ENCODE data around the gene PTPRH.
"Not testable (repeated sequence)": the region's sequence is repeated elsewhere in the genome, so short reads cannot be mapped to it uniquely, and the experiment has no call there.

PTPRH gene

GRCh38 chr19:55198651-55199050, 10.7 kb downstream of the PTPRH start:
- intact Hi-C loops (cut with DNase I), result no loop called here
- no peak for DNase-seq

DNA sequence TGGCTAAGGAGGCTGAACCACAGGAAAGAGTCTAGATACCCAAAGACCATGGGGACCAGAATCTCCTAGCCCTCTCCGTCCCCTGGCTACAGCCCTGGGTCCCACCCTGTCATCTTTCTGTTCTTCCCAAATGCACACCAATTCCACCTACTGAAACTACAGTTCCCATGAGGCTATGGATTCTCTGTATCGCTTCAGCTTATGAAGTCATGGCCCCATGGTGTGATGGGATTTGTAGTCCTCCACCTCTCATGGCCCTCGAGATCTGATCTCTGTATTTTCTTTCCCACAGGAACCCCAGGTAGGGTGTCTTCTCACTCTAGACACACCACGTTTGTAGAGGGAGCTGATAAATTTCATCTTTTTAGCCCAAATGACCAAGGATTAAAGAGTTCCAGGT, 11.8 kb downstream of the PTPRH start:
- intact Hi-C loops (cut with DNase I), result no loop called here
- peak in 6 of 42 donors; percentile 17 to 53 (median 38) for DNase-seq

GRCh38 chr19:55196803-55197202, 12.5 kb downstream of the PTPRH start:
- intact Hi-C loops (cut with DNase I), result no loop called here

GRCh38 chr19:55193481-55193880, 15.8 kb downstream of the PTPRH start:
- DNase-seq, result peak in 23 of 42 donors; percentile 19 to 76 (median 42)
- intact Hi-C loops (cut with DNase I), result no loop called here

More at GRCh38 chr19:55196803-55197202, 12.5 kb downstream of the PTPRH start:
- DNase-seq, result no peak

DNA sequence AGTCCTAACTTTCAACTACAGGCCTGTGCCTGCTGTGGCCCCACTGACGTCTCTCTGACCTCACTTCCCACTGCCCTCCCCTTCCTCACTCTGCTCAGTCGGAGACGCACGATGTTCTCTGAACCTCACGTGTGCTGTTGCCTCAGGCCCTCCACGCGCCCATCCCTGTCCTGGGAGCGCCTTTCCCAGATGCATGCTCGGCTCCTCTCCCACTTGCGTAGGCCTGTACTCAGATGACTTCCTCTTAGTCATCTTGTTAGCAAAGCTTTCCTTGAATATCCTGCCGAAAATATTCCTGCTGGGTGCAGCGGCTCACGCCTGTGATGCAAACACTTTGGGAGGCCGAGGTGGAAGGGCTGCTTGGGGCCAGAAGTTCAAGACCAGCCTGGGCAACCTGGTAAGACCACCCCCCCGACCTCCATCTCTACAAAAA, 19.9 kb downstream of the PTPRH start:
- intact Hi-C loops (cut with DNase I), result no loop called here

GRCh38 chr19:55188625-55189024, 20.7 kb downstream of the PTPRH start:
- intact Hi-C loops (cut with DNase I), result no loop called here
- no peak for DNase-seq

More for the DNA sequence above, 19.9 kb downstream of the PTPRH start:
- DNase-seq, result peak in 41 of 42 donors; percentile 37 to 92 (median 69)

- intact Hi-C loops (cut with DNase I), result no loop called here
- DNase-seq, result no peak
Measured at GRCh38 chr19:55186080-55186479, 23.2 kb downstream of the PTPRH start.

GRCh38 chr19:55181740-55182139, 27.6 kb downstream of the PTPRH start:
- intact Hi-C loops (cut with DNase I), result no loop called here
- no peak for DNase-seq

DNA sequence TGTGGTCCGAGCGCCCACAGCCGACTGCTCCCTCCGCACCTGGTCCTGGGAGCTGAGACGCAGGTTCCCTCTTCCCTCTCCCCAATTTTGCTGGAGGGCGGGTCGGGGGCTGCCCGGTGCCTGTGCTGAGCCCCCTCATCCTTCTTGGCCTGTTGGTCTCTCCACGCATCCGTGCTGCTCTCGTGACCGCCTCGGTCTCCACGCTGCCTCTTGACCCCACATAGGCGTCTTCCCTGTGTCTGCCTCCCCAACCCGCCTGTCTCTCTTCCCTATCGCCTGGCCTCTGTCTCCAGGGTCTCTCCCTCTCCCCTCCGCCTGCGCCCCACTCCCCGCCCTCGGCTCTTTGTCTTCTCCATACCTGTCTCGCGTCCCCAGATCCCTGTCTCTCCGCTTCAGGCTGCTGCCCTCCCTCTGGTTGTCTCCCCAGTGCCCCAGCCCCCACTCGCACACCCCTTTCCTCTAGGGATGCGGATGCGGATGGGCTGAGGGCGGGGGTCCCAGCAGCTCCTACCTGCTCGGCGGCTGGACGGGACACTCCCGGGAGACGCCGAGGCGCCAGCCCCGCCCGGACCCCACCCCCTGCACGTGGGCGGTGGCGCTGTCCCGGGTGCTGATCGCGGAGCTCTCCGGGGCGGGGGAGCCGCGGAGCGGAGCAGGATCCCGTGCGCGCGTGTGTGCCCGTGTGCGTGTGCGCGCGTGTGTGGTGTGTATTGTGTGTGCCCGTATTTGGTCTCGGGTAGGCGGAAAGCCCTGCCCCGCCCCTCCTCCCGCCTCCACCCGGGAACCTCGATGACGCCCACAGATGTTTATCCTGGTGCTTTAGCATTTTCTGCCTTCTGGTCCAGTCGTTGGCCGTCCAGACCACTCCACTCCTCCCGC, 29.5 kb downstream of the PTPRH start, which contains the start of gene SYT5:
SYT5 (minus strand) TSS at position 684 of the 879 bp plus-strand sequence. CDS start 1,248 bp downstream, outside the sequence.
- DNase-seq, result peak in 41 of 42 donors; percentile 38 to 80 (median 64)
- intact Hi-C loops (cut with DNase I), result no loop called here

DNA sequence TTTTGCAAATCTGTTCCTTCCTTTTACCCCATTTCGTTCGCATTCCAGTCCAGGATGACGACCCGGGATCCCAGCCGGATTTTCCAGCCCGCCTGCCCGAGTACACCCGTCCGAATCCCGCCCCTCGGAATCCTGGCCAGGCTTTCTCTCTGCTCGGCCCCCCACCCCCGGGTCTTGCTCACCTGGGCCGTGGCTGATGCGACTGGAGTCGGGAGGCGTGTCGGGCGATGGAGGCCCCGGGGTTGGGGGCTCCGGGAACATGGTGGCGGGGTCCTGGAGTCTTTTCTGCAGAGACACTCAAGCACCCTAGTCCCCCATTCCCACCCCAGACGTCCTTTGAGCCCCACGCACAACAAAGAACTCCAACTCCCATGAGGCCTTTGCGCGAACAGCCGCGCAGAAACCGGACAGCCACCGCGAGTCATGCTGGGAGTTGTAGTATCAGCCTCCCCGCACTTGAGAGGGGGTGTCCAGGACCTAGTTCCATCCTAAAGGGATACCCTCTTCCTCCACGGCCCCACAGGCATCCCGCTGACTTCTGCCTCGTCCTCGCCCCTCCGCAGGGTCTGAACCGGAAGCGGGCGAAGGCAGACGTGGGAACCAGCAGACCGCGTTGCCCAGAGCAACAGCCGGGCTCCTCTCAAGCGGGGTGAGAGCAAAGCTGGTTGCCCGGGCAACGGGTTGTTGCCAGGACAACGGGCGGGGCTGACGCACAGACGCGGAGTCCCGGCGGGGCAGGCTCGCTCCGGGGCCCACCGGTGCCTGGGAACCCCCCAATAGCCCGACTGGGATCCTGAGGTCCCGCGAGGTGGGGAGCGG, 30.3 kb downstream of the PTPRH start:
- peak; percentile 83 to 97 (median 93) for DNase-seq
- intact Hi-C loops (cut with DNase I), result no loop called here

- DNase-seq, result no peak
- intact Hi-C loops (cut with DNase I), result no loop called here
Measured at GRCh38 chr19:55176076-55176475, 33.2 kb downstream of the PTPRH start.

DNA sequence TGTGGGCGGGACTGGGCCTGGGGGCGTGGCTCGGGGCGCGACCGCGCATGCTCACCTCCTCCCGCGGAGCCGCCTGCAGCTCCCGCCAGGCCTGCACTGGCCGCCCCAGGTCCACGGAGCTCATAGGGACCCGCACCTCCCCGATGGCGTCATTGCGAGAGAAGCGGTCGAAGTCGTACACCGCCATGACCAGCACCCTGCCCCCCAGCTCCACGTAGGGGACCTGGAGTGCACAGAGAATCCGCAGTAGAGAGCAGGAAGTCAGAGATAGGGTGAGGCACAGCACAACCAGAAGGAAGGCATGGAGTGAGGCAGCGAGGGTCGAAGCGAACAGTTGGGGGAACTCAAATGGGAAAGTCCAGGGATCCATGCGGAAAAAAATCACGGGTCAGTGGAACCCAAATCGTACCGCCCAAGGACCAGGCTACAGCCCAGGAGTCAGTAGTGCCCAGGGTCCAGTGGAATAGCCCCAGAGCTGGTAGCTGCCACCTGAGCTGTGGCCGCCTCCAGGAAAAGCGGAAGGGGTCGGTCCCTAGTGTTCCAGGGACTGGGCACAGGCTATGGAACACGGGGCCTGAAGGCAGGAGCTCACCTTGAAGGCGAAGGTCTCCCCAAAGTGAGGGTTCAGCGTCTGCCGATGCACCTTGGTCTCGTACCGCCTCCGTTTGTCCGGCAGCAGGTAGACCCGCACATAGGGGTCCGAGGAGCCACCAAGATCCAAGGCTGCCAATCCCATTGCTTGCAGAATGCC, 34.0 kb downstream of the PTPRH start:
- peak in 26 of 42 donors; percentile 20 to 75 (median 51) for DNase-seq
- intact Hi-C loops (cut with DNase I), result no loop called here

DNA sequence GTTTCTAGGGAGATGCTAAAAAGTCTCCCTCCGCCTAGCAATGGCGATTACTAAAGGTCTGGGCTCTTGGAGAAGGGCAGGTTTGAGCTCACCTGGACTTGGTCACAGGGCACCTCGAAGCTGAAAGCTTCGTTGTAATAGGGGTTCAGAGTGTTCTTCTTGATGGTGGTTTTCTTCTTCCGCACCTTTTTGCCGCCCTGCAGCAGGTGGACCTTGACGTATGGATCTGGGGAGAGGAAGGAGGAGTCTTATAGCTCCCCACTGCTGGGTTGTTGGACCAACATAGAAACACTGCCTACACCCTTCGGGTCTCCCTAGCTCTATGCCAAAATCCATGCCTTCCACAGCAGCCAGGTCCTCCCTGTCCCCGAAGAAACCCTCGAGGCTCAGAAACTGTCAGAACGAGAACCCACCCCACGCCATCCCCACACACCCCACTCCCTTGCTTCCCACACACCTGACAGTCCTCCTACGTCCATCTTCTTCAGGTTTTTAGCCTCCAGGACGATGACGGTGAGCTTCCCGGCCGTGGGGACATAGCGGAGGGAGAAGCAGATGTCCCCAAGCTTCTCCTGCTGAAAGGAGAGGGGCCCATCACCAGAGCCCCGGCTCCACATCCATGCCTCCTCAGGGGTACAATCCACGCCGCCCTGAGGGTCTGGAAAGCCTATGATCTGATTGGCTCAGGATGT, 34.7 kb downstream of the PTPRH start:
- DNase-seq, result no peak
- intact Hi-C loops (cut with DNase I), result no loop called here

GRCh38 chr19:55173714-55174409, 35.4 kb downstream of the PTPRH start:
- intact Hi-C loops (cut with DNase I), result no loop called here
- peak in 30 of 42 donors; percentile 23 to 78 (median 56) for DNase-seq

- DNase-seq, result no peak
- intact Hi-C loops (cut with DNase I), result no loop called here
Measured at GRCh38 chr19:55173186-55173713, 36.1 kb downstream of the PTPRH start.

- intact Hi-C loops (cut with DNase I), result no loop called here
- DNase-seq, result no peak
Measured at GRCh38 chr19:55172741-55173140, 36.6 kb downstream of the PTPRH start.

DNA sequence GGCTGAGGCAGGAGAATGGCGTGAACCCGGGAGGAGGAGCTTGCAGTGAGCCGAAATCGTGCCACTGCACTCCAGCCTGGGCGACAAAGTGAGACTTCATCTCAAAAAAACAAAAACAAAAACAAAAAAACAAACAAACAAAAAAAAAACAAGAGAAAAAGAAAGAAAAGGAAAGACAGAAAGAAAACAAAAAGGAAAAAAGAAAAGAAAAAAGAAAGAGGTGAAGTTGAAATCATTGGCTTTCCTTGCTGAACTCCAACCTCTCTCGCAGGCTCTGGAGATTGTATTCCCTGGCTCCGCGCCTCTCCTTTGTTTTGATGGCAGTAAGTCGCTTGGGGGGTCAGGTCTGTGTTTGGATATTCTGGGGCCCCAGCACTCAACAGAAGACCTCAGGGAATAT, 37.0 kb downstream of the PTPRH start:
- intact Hi-C loops (cut with DNase I); DNase-seq: not testable (repeated sequence)

GRCh38 chr19:55171440-55171839, 37.9 kb downstream of the PTPRH start:
- DNase-seq, result peak in 5 of 42 donors; percentile 33 to 62 (median 41)
- intact Hi-C loops (cut with DNase I), result no loop called here
